Suppressor macrophage treated with lipopolysaccharide for 1 hour (primary cell): ENCODE results near the gene HMGCL.

Experiments used
- DNase-seq, 3 donors: peaks; one replicate each; pipeline ENCODE4 v3.0.0-alpha.2; 2020 to 2022

The HMGCL gene

GRCh38 chr1:23774174-23774880 is 50.9 kb downstream of the HMGCL start:
- no peak for DNase-seq

- no peak for DNase-seq
These were observed 52.4 kb downstream of the HMGCL start for GRCh38 chr1:23772854-23773242.

GRCh38 chr1:23772049-23772853 is 53.0 kb downstream of the HMGCL start:
- DNase-seq = peak; percentile 89 to 92 (median 90)

GRCh38 chr1:23768733-23769132 is 56.5 kb downstream of the HMGCL start:
- no peak for DNase-seq

- no peak for DNase-seq
These were observed 62.1 kb downstream of the HMGCL start for GRCh38 chr1:23763041-23763577.

- no peak for DNase-seq
These were observed 66.0 kb downstream of the HMGCL start for GRCh38 chr1:23759277-23759676.

GRCh38 chr1:23757812-23758211 is 67.4 kb downstream of the HMGCL start:
- DNase-seq = no peak

GRCh38 chr1:23756676-23757075 is 68.6 kb downstream of the HMGCL start:
- no peak for DNase-seq

GRCh38 chr1:23752909-23753308 is 72.3 kb downstream of the HMGCL start:
- DNase-seq = no peak
